GM23338 (cell line): ENCODE measurements around the gene NTNG2. TPM values are rescaled to one million over a fixed set of nuclear protein-coding genes. Genes with fewer than 3 reads are reported as not detected.

Experiments used
- ATAC-seq: fragments of 200-7000 bp; cut with Tn5 transposase; 3 replicates; pipeline ENCODE4 v1.9.1; 2020
- DNase-seq: peaks from one replicate; pipeline ENCODE4 v3.0.0-alpha.2; 2015; ENCODE audit warnings: low spot score
- H2AFZ ChIP-seq: fragments of 200-600 bp; sonication (generic); 2 replicates; pipeline ENCODE4 v1.8.0; 2016; ENCODE audit warnings: antibody characterized with exemption, mild to moderate bottlenecking, moderate library complexity
- H3F3A ChIP-seq: fragments of 200-600 bp; sonication (generic); replicated peaks from 2 replicates; pipeline ENCODE4 v1.8.0; 2017; ENCODE audit warnings: antibody characterized with exemption, mixed run types, low read depth
- H3K27ac ChIP-seq: fragments of 200-600 bp; sonication (generic); 2 replicates; pipeline ENCODE4 v1.6.1; 2016; ENCODE audit warnings: low read depth
- H3K27me3 ChIP-seq: fragments of 200-600 bp; sonication (generic); 2 replicates; pipeline ENCODE4 v1.8.0; 2016; ENCODE audit warnings: mild to moderate bottlenecking, mixed run types, moderate library complexity; ENCODE audit not compliant: insufficient read depth
- H3K36me3 ChIP-seq: fragments of 200-600 bp; sonication (generic); 2 replicates; pipeline ENCODE4 v1.8.0; 2016; ENCODE audit warnings: mild to moderate bottlenecking; ENCODE audit not compliant: insufficient read depth
- H3K4me1 ChIP-seq: fragments of 200-600 bp; sonication (generic); 2 replicates; pipeline ENCODE4 v1.8.0; 2016; ENCODE audit warnings: mild to moderate bottlenecking, moderate library complexity; ENCODE audit not compliant: insufficient read depth
- H3K4me2 ChIP-seq: fragments of 200-600 bp; sonication (generic); 2 replicates; pipeline ENCODE4 v1.7.1; 2017; ENCODE audit warnings: mixed run types
- H3K4me3 ChIP-seq: fragments of 200-600 bp; sonication (generic); 2 replicates; pipeline ENCODE4 v1.6.1; 2016; ENCODE audit warnings: mixed run types
- H3K79me2 ChIP-seq: fragments of 200-600 bp; sonication (generic); replicated peaks from 2 replicates; pipeline ENCODE4 v1.8.0; 2017; ENCODE audit warnings: mild to moderate bottlenecking; ENCODE audit not compliant: insufficient read depth
- H3K9me2 ChIP-seq: fragments of 200-600 bp; sonication (generic); 2 replicates; pipeline ENCODE4 v1.8.0; 2017; ENCODE audit not compliant: insufficient read depth
- H4K20me1 ChIP-seq: fragments of 200-600 bp; sonication (generic); replicated peaks from 2 replicates; pipeline ENCODE4 v1.8.0; 2017; ENCODE audit warnings: mild to moderate bottlenecking; ENCODE audit not compliant: insufficient read depth
- H3K27ac Mint-ChIP-seq: 2 replicates; pipeline ENCODE4 v1.8.0; 2020; ENCODE audit warnings: inconsistent platforms, mild to moderate bottlenecking, moderate library complexity, mixed read lengths
- H3K27me3 Mint-ChIP-seq: 3 replicates; pipeline ENCODE4 v1.8.0; 2022; ENCODE audit warnings: low read depth, mild to moderate bottlenecking, moderate library complexity, mixed read lengths, inconsistent platforms; ENCODE audit not compliant: insufficient read depth, poor library complexity
- H3K36me3 Mint-ChIP-seq: 3 replicates; pipeline ENCODE4 v1.8.0; 2021; ENCODE audit warnings: low read depth, mild to moderate bottlenecking, inconsistent platforms, moderate library complexity, mixed read lengths
- H3K4me1 Mint-ChIP-seq: 3 replicates; pipeline ENCODE4 v1.8.0; 2020; ENCODE audit warnings: mild to moderate bottlenecking, inconsistent platforms, mixed read lengths
- H3K4me3 Mint-ChIP-seq: 3 replicates; pipeline ENCODE4 v1.8.0; 2021; ENCODE audit warnings: moderate library complexity, mild to moderate bottlenecking, inconsistent platforms, mixed read lengths
- H3K9me3 Mint-ChIP-seq: 3 replicates; pipeline ENCODE4 v1.8.0; 2020; ENCODE audit warnings: moderate library complexity, mild to moderate bottlenecking, inconsistent platforms, mixed read lengths
- CTCF ChIP-seq, 2 experiments: fragments of 200-600 bp in 1 of 2; sonication (generic) in 1 of 2; conservative IDR thresholded peaks; 2 replicates each; pipeline versions ENCODE4 v1.5.1 to v1.6.1; 2016 to 2017; ENCODE audit warnings: antibody characterized with exemption in 2 of 2, low read depth in 2 of 2, mild to moderate bottlenecking in 2 of 2, moderate library complexity in 1 of 2
- ETS1 ChIP-seq: IDR thresholded peaks from 2 replicates; pipeline ENCODE4 v1.6.1; 2016; ENCODE audit warnings: antibody characterized with exemption
- EZH2 ChIP-seq: fragments of 200-600 bp; sonication (generic); IDR thresholded peaks from one replicate; pipeline ENCODE4 v1.8.0; 2017; ENCODE audit warnings: antibody characterized with exemption, mild to moderate bottlenecking, low read depth; ENCODE audit not compliant: unreplicated experiment
- EZH2phosphoT487 ChIP-seq: fragments of 200-600 bp; sonication (generic); IDR thresholded peaks from one replicate; pipeline ENCODE4 v1.8.1; 2018; ENCODE audit warnings: antibody characterized with exemption; ENCODE audit not compliant: unreplicated experiment
- POLR2AphosphoS5 ChIP-seq: IDR thresholded peaks from 2 replicates; pipeline ENCODE4 v1.6.1; 2016; ENCODE audit warnings: antibody characterized with exemption, low read depth
- STAT1 ChIP-seq: IDR thresholded peaks from one replicate; pipeline ENCODE4 v1.6.1; 2016; ENCODE audit warnings: antibody characterized with exemption; ENCODE audit not compliant: unreplicated experiment
- ZNF462 ChIP-seq: fragments of 250-450 bp; sonication (Bioruptor Pico); IDR thresholded peaks from 2 replicates; pipeline ENCODE4 v1.5.0; 2020; ENCODE audit warnings: mild to moderate bottlenecking, moderate library complexity
- polyA plus RNA-seq: library from polyadenylated mRNA; unstranded; fragments of >200 nt; fragmentation: Nextera tagmentation; extraction: Ambion mirVana; gene quantifications from 2 replicates; pipeline ENCODE4 v1.2.1, GENCODE V29; 2016
- total RNA-seq: library from RNA; depleted of rRNA; stranded (reverse); fragments of >200 nt; shearing (Covaris generic); gene quantifications from 2 replicates; pipeline ENCODE4 v1.2.3, GENCODE V29; 2014

Gene NTNG2
- total and polyA plus RNA-seq, 2 experiments from 2014 or later, result 0.99 to 1.7 TPM

GRCh38 chr9:132187121-132187620 is 25.3 kb downstream of the NTNG2 start (continued):
- TF ChIP-seq ETS1 (no peak), EZH2phosphoT487 (no peak), POLR2AphosphoS5 (no peak)

- no peak for ATAC-seq
Measured at GRCh38 chr9:132190966-132191365, 29.1 kb downstream of the NTNG2 start.

More at GRCh38 chr9:132190966-132191365, 29.1 kb downstream of the NTNG2 start:
- Histone ChIP-seq H3K79me2 (no peaks in the 10 kb centered on the region), H3K4me2 (no peak overlapping the region), H3K27me3 (peaks cover 17% of the 10 kb centered on the region), H4K20me1 (no peaks in the 10 kb centered on the region), H3K4me1 (peaks cover 9% of the 10 kb centered on the region), H3K4me3 (no peak overlapping the region), H2AFZ (no peak overlapping the region), H3F3A (no peaks in the 10 kb centered on the region), H3K27ac (no peak overlapping the region), H3K9me2 (no peaks in the 10 kb centered on the region), H3K36me3 (no peaks in the 10 kb centered on the region)
- TF ChIP-seq ZNF462 (no peak), EZH2 (no peak), STAT1 (no peak), CTCF (conservative IDR thresholded peaks at IDR 0.05; ENCODE audit: low read depth in 2 of 2) (no peak), EZH2phosphoT487 (no peak)
- H3K4me3 Mint-ChIP-seq, result no peak overlapping the region
- no peak for DNase-seq
- peaks cover 16% of the 10 kb centered on the region for H3K4me1 Mint-ChIP-seq
- H3K36me3 Mint-ChIP-seq, result no peaks in the 10 kb centered on the region
- H3K27me3 Mint-ChIP-seq, result peaks cover 19% of the 10 kb centered on the region
- no peaks in the 10 kb centered on the region for H3K9me3 Mint-ChIP-seq
- no peak overlapping the region for H3K27ac Mint-ChIP-seq
